Spleen (tissue), 7 donors: ENCODE measurements around the gene KDM8.

ENCODE experiments used
- CTCF ChIP-seq, 11 experiments: fragments of 200-600 bp in 7 of 11; fragments of 450-650 bp in 4 of 11; sonication (generic) in 4 of 11; IDR thresholded peaks in 8 of 11; conservative IDR thresholded peaks in 3 of 11; 1 replicate in 7 of 11; 2 replicates in 4 of 11; pipeline versions ENCODE4 v1.4.0 to v1.8.0; 2016 to 2021; ENCODE audit warnings: antibody characterized with exemption in 11 of 11, inconsistent platforms in 4 of 11, mild to moderate bottlenecking in 1 of 11
- POLR2AphosphoS5 ChIP-seq, 3 donors: sonication (generic); formaldehyde crosslinking; IDR thresholded peaks; one replicate each; pipeline ENCODE4 v1.5.1; 2017; ENCODE audit warnings: antibody characterized with exemption in 3 of 3
- donor health status: DM: no; HTN: no; CAD: no; lungs with moderate emphysema.
- donor health status: DM: no; HTN: no; CAD: no.
- donor health status: DM: no; HTN: no; CAD: no.

- TF ChIP-seq CTCF (IDR thresholded peaks at IDR 0.05 in 8 of 11, conservative IDR thresholded peaks at IDR 0.05 in 3 of 11) (no peak), POLR2AphosphoS5 (IDR thresholded peaks at IDR 0.05) (no peak)
Measured at GRCh38 chr16:27238591-27238990, 35.3 kb downstream of the KDM8 start.
